Lung (tissue), 12 donors: ENCODE measurements around the gene RNF11. TPM values are rescaled to one million over a fixed set of nuclear protein-coding genes. Genes with fewer than 3 reads are reported as not detected.

Source experiments
- ATAC-seq: fragments of 200-7000 bp; cut with Tn5 transposase; one replicate; pipeline ENCODE4 v1.9.1; 2020; ENCODE audit warnings: moderate number of reproducible peaks; ENCODE audit not compliant: insufficient read depth, low FRiP score
- DNase-seq, 3 donors: peaks; one replicate each; pipeline ENCODE4 v3.0.0-alpha.2; 2013 to 2017
- H3K27ac ChIP-seq, 2 donors: one replicate each; pipeline ENCODE4 v1.5.1; 2013; ENCODE audit warnings: mild to moderate bottlenecking in 2 of 2, moderate library complexity in 2 of 2, control low read depth in 1 of 2, inconsistent platforms in 1 of 2, low read depth in 1 of 2, low read length in 1 of 2
- H3K27me3 ChIP-seq, 3 donors: one replicate each; pipeline ENCODE4 v1.5.1; 2013; ENCODE audit warnings: low read length in 2 of 3; ENCODE audit not compliant: control insufficient read depth in 3 of 3, insufficient read depth in 3 of 3
- H3K36me3 ChIP-seq, 4 donors: one replicate each; pipeline ENCODE4 v1.5.1; 2013; ENCODE audit warnings: low read length in 4 of 4, mild to moderate bottlenecking in 1 of 4, moderate library complexity in 1 of 4; ENCODE audit not compliant: control insufficient read depth in 4 of 4, insufficient read depth in 4 of 4
- H3K4me1 ChIP-seq, 5 donors: one replicate each; pipeline ENCODE4 v1.5.1; 2013; ENCODE audit warnings: low read length in 5 of 5, mild to moderate bottlenecking in 2 of 5, moderate library complexity in 1 of 5; ENCODE audit not compliant: control insufficient read depth in 5 of 5, insufficient read depth in 5 of 5
- H3K4me3 ChIP-seq: one replicate; pipeline ENCODE4 v1.5.1; 2013; ENCODE audit warnings: mild to moderate bottlenecking, control low read depth, moderate library complexity
- H3K9ac ChIP-seq, 2 donors: one replicate each; pipeline ENCODE4 v1.5.1; 2013; ENCODE audit warnings: low read length in 2 of 2, control low read depth in 1 of 2; ENCODE audit not compliant: insufficient read depth in 1 of 2
- H3K9me3 ChIP-seq, 4 donors: one replicate each; pipeline ENCODE4 v1.5.1; 2013; ENCODE audit warnings: low read length in 3 of 4, mild to moderate bottlenecking in 1 of 4, moderate library complexity in 1 of 4; ENCODE audit not compliant: control insufficient read depth in 4 of 4, insufficient read depth in 3 of 4
- CTCF ChIP-seq: IDR thresholded peaks from 2 replicates; pipeline ENCODE4 v1.5.1; 2012; ENCODE audit warnings: mild to moderate bottlenecking; ENCODE audit errors: control extremely low read depth, extremely low read depth
- WGBS, 2 donors: extraction: QIAGEN DNeasy Blood & Tissue Kit; methylation state at CpG; one replicate each; pipeline ENCODE4 v1.1.7; 2013; 5-methylcytosine and 5-hydroxymethylcytosine counted together
- polyA plus RNA-seq, 2 donors: library from polyadenylated mRNA; stranded (reverse); fragments of 200-250 nt; gene quantifications; one replicate each; pipeline ENCODE4 v1.2.1, GENCODE V29; 2013
- total RNA-seq, 2 donors: library from RNA; depleted of rRNA in 1 of 2; stranded (reverse); fragments of >200 nt in 1 of 2; gene quantifications; one replicate each; pipeline ENCODE4 v1.2.1, GENCODE V29; 2014 to 2021
- donor health status: control.
- donor health status: control.
- donor health status: Bipolar disorder and iron deficiency.
- donor health status: healthy.
- donor health status: DM: yes; HTN: yes; CAD: no.

Gene RNF11
- total and polyA plus RNA-seq, 4 donors = 36.6 to 149 (median 71.4) TPM

DNA sequence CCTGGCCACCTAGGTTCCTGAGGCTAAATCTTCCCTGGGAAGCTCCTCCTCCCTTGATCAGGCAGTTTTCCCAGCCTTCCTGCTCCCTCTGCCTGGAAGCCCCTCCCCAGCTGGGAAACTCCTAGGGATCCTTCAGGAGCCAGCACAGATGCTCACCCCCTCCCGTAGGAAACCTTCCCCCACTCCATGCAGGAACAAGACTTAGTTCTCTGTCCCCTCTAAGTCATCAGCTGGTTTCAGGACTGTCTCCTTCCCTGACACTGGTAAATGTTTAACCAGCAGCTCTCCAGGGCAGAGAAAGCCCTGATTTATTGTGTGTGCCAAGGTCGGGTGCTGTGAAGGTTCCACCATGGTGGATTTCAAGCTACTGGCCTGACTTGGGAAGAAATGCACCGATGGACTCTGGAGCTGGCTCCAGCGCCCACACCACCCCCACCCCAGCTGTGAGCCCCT, 69.3 kb downstream of the RNF11 start:
- ATAC-seq (no peak), DNase-seq (no peak)
- Histone ChIP-seq H3K4me3 (no peak overlapping the region), H3K36me3 (no peaks in the 10 kb centered on the region), H3K9me3 (no peaks in the 10 kb centered on the region), H3K9ac (no peak overlapping the region), H3K4me1 (peaks cover 0 to 5% (median 0%) of the 10 kb centered on the region in 5 donors), H3K27me3 (no peaks in the 10 kb centered on the region), H3K27ac (no peak overlapping the region)
- WGBS, 2 donors = 71 to 97% methylated on average over 4 of the region's 4 CpGs
- no peak for TF ChIP-seq CTCF

DNA sequence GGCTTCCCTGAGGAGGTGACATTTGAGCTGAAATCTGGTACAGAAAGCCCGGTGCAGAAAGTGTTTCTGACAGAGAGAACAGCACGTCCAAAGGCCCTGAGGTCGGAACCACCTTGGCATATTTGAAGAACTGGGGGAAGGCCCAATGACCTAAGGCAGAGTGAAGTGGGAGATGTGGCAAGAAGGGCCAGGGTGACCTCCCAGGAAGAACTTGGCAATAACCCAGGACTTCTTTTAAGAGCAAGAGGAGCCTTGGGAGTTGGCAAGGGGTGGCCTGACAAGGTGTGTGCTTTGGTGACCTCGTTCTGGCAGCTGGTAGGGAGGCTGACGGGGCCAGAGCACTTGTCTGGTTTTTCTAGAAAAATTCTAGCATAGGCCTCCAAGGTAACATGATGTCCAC, 70.9 kb downstream of the RNF11 start:
- Histone ChIP-seq H3K27ac (no peak overlapping the region), H3K9ac (no peak overlapping the region), H3K4me1 (peaks cover 0 to 5% (median 0%) of the 10 kb centered on the region in 5 donors), H3K4me3 (no peak overlapping the region), H3K36me3 (no peaks in the 10 kb centered on the region), H3K27me3 (no peaks in the 10 kb centered on the region), H3K9me3 (no peaks in the 10 kb centered on the region)
- no peak for TF ChIP-seq CTCF
- 81 to 93% methylated on average over 5 of the region's 5 CpGs for WGBS, 2 donors
- ATAC-seq (no peak), DNase-seq (no peak)

DNA sequence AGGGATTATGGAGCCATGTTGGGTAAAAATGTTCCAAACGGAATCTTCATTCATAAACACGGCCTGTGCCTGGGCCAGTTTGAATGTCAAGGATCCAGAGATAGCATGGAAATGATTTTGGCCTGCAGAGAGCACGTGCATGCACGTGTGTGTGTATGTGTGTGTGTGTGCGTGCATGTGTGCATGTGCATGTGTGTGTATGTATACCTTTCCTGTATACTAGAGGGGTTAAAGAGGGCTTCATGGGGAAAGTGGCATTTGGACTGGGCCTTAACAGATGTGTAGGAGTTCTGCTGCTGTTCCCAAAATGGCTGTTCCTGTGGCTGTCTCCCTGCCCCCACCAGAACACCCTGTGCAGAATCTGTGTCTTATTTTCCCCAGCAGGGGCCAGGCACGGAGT, 72.6 kb downstream of the RNF11 start:
- Histone ChIP-seq H3K27me3 (no peaks in the 10 kb centered on the region), H3K4me3 (no peak overlapping the region), H3K4me1 (peaks cover 0 to 5% (median 3%) of the 10 kb centered on the region in 5 donors), H3K27ac (no peak overlapping the region), H3K9me3 (no peaks in the 10 kb centered on the region), H3K36me3 (no peaks in the 10 kb centered on the region), H3K9ac (no peak overlapping the region)
- ATAC-seq (no peak), DNase-seq (no peak)
- 94% methylated on average over 6 of the region's 6 CpGs for WGBS, 2 donors
- no peak for TF ChIP-seq CTCF

GRCh38 chr1:51309291-51309690, 73.2 kb downstream of the RNF11 start:
- H3K4me1 ChIP-seq = peaks cover 0 to 10% (median 3%) of the 10 kb centered on the region in 5 donors
- ATAC-seq (no peak), DNase-seq (no peak)
- TF ChIP-seq CTCF = no peak
- H3K9ac ChIP-seq = no peak overlapping the region
- H3K4me3 ChIP-seq = no peak overlapping the region
- 90 to 94% methylated on average over 8 of the region's 8 CpGs for WGBS, 2 donors
- H3K9me3 ChIP-seq = no peaks in the 10 kb centered on the region
- H3K36me3 ChIP-seq = no peaks in the 10 kb centered on the region
- no peaks in the 10 kb centered on the region for H3K27me3 ChIP-seq
- no peak overlapping the region for H3K27ac ChIP-seq
